ENCODE results near the gene TPX2. TPM values are rescaled to one million over a fixed set of nuclear protein-coding genes. Genes with fewer than 3 reads are reported as not detected.
A peak's percentile ranks its signal among the peaks of the same experiment; 100 is the strongest.

TPX2 gene
- total RNA-seq, 5 donors from 2014 or later (not counting 1 experiment from before 2014, with no cell fraction given) = 0.99 to 3.0 (median 1.4) TPM

DNA sequence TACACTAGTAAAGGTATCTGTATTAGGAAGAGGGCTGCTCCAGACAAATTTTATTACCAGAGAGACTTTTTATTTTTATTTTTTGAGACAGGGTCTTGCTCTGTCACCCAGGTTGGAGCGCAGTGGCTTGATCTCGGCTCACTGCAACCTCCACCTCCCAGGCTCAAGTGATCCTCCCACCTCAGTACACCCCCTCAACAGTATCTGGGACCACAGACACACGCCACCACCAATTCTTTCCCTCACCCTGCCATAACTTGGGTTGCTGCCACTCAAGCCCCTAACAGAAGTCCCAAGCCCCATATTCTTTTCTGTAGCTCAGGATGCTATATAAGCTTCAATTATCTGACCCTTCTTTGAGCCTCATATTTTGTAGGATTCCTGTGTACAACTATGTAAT is 23.3 kb upstream of the TPX2 start:
- no peaks in the 10 kb centered on the region for H3K9me3 Mint-ChIP-seq
- Histone ChIP-seq H3K27ac (ENCODE audit: low read length) (no peak overlapping the region), H3K4me1 (ENCODE audit: control insufficient read depth in 1 of 2, extremely low read depth in 1 of 2, insufficient read depth in 2 of 2, low read length in 2 of 2) (peaks cover 33 to 61% of the 10 kb centered on the region in 2 experiments), H3K27me3 (replicated peaks in 1 of 2; ENCODE audit: control insufficient read depth in 2 of 2, extremely low read depth in 1 of 2, insufficient read depth in 2 of 2, low read length in 1 of 2) (no peaks in the 10 kb centered on the region), H3K9me3 (no peaks in the 10 kb centered on the region), H3K36me3 (ENCODE audit: control insufficient read depth in 2 of 2, extremely low read depth in 1 of 2, insufficient read depth in 1 of 2, low read length in 1 of 2) (peaks cover 0 to 41% of the 10 kb centered on the region in 2 donors), H3K4me3 (ENCODE audit: control insufficient read depth in 1 of 2, extremely low read depth in 1 of 2, low read length in 1 of 2) (no peak overlapping the region)
- peaks cover 32% of the 10 kb centered on the region for H3K36me3 Mint-ChIP-seq
- DNase-seq (no peak), ATAC-seq (replicated peaks in 1 of 4) (no peak)
- H3K27ac Mint-ChIP-seq = peak overlapping the region; percentile 87 to 92
- no peaks in the 10 kb centered on the region for H3K27me3 Mint-ChIP-seq
- peak overlapping the region in 1 of 3 donors; percentile 15 for H3K4me3 Mint-ChIP-seq
- POLR2A ChIA-PET = interaction anchor here (0.6 kb wide), 3 partner anchors 25 to 89 kb away, joined by 3 to 6 read pairs (median 4); no protein-coding TSS in a partner anchor
- CTCF ChIA-PET = interaction anchor here (0.6 to 9.4 kb wide), 5 partner anchors 8 to 79 kb away, joined by 3 to 282 read pairs (median 6); no protein-coding TSS in a partner anchor
- peaks cover 92 to 99% (median 97%) of the 10 kb centered on the region in 3 donors for H3K4me1 Mint-ChIP-seq
- WGBS (ENCODE audit: insufficient coverage) = 24% methylated on average over 3 of the region's 3 CpGs

- WGBS (ENCODE audit: insufficient coverage) = no CpG with 5 or more reads among the region's 1 CpG
- no peaks in the 10 kb centered on the region for H3K27me3 Mint-ChIP-seq
Observed at GRCh38 chr20:31716351-31716750, 22.7 kb upstream of the TPX2 start.

GRCh38 chr20:31716818-31717477 is 22.1 kb upstream of the TPX2 start:
- no CpG with 5 or more reads among the region's 5 CpGs for WGBS (ENCODE audit: insufficient coverage)
- Mint-ChIP-seq H3K27ac (peak overlapping the region; percentile 87 to 92), H3K36me3 (peaks cover 32% of the 10 kb centered on the region), H3K4me3 (peak overlapping the region in 2 of 3 donors; percentile 50 to 66), H3K9me3 (no peaks in the 10 kb centered on the region), H3K4me1 (peaks cover 92 to 99% (median 97%) of the 10 kb centered on the region in 3 donors), H3K27me3 (no peaks in the 10 kb centered on the region)
- H3K36me3 ChIP-seq (ENCODE audit: control insufficient read depth in 2 of 2, extremely low read depth in 1 of 2, insufficient read depth in 1 of 2, low read length in 1 of 2) = peaks cover 0 to 30% of the 10 kb centered on the region in 2 donors
- ChIA-PET CTCF (interaction anchor here (1.0 to 9.4 kb wide), 5 partner anchors 10 to 55 kb away, joined by 3 to 282 read pairs (median 3); no protein-coding TSS in a partner anchor), POLR2A (no interaction called here)
- peaks cover 42 to 71% of the 10 kb centered on the region in 2 experiments for H3K4me1 ChIP-seq (ENCODE audit: control insufficient read depth in 1 of 2, extremely low read depth in 1 of 2, insufficient read depth in 2 of 2, low read length in 2 of 2)
- no peak overlapping the region for H3K4me3 ChIP-seq (ENCODE audit: control insufficient read depth in 1 of 2, extremely low read depth in 1 of 2, low read length in 1 of 2)
- no peaks in the 10 kb centered on the region for H3K27me3 ChIP-seq (replicated peaks in 1 of 2; ENCODE audit: control insufficient read depth in 2 of 2, extremely low read depth in 1 of 2, insufficient read depth in 2 of 2, low read length in 1 of 2)
- ATAC-seq (replicated peaks in 1 of 4) = no peak
- no peaks in the 10 kb centered on the region for H3K9me3 ChIP-seq
- DNase-seq = no peak
- peak overlapping the region; percentile 64 for H3K27ac ChIP-seq (ENCODE audit: low read length)

More at GRCh38 chr20:31716351-31716750, 22.7 kb upstream of the TPX2 start:
- peak overlapping the region; percentile 87 to 92 for H3K27ac Mint-ChIP-seq
- H3K4me3 Mint-ChIP-seq = peak overlapping the region in 1 of 3 donors; percentile 66
- H3K36me3 Mint-ChIP-seq = peaks cover 32% of the 10 kb centered on the region
- no peaks in the 10 kb centered on the region for H3K27me3 ChIP-seq (replicated peaks in 1 of 2; ENCODE audit: control insufficient read depth in 2 of 2, extremely low read depth in 1 of 2, insufficient read depth in 2 of 2, low read length in 1 of 2)
- POLR2A ChIA-PET = interaction anchor here (0.6 kb wide), 2 partner anchors 26 to 90 kb away, joined by 3 to 4 read pairs; no protein-coding TSS in a partner anchor
- peaks cover 37 to 65% of the 10 kb centered on the region in 2 experiments for H3K4me1 ChIP-seq (ENCODE audit: control insufficient read depth in 1 of 2, extremely low read depth in 1 of 2, insufficient read depth in 2 of 2, low read length in 2 of 2)
- peaks cover 92 to 99% (median 97%) of the 10 kb centered on the region in 3 donors for H3K4me1 Mint-ChIP-seq
- peak overlapping the region; percentile 64 for H3K27ac ChIP-seq (ENCODE audit: low read length)
- no peak overlapping the region for H3K4me3 ChIP-seq (ENCODE audit: control insufficient read depth in 1 of 2, extremely low read depth in 1 of 2, low read length in 1 of 2)
- H3K9me3 ChIP-seq = no peaks in the 10 kb centered on the region
- no peaks in the 10 kb centered on the region for H3K9me3 Mint-ChIP-seq
- CTCF ChIA-PET = interaction anchor here (0.6 to 9.4 kb wide), 4 partner anchors 9 to 79 kb away, joined by 3 to 282 read pairs (median 5); no protein-coding TSS in a partner anchor
- H3K36me3 ChIP-seq (ENCODE audit: control insufficient read depth in 2 of 2, extremely low read depth in 1 of 2, insufficient read depth in 1 of 2, low read length in 1 of 2) = peaks cover 0 to 35% of the 10 kb centered on the region in 2 donors
- DNase-seq = no peak
- no peak for ATAC-seq (replicated peaks in 1 of 4)

- peaks cover 89 to 97% (median 93%) of the 10 kb centered on the region in 3 donors for H3K4me1 Mint-ChIP-seq
- H3K27me3 Mint-ChIP-seq = no peaks in the 10 kb centered on the region
- Histone ChIP-seq H3K36me3 (ENCODE audit: control insufficient read depth in 2 of 2, extremely low read depth in 1 of 2, insufficient read depth in 1 of 2, low read length in 1 of 2) (peaks cover 0 to 25% of the 10 kb centered on the region in 2 donors), H3K9me3 (no peaks in the 10 kb centered on the region), H3K4me1 (ENCODE audit: control insufficient read depth in 1 of 2, extremely low read depth in 1 of 2, insufficient read depth in 2 of 2, low read length in 2 of 2) (peaks cover 44 to 69% of the 10 kb centered on the region in 2 experiments), H3K4me3 (ENCODE audit: control insufficient read depth in 1 of 2, extremely low read depth in 1 of 2, low read length in 1 of 2) (no peak overlapping the region), H3K27ac (ENCODE audit: low read length) (peak overlapping the region; percentile 64), H3K27me3 (replicated peaks in 1 of 2; ENCODE audit: control insufficient read depth in 2 of 2, extremely low read depth in 1 of 2, insufficient read depth in 2 of 2, low read length in 1 of 2) (no peaks in the 10 kb centered on the region)
- ChIA-PET POLR2A (no interaction called here), CTCF (interaction anchor here (0.6 to 9.4 kb wide), 7 partner anchors 9 to 491 kb away, joined by 3 to 282 read pairs (median 4); no protein-coding TSS in a partner anchor)
- peak overlapping the region; percentile 49 to 66 (median 50) for H3K4me3 Mint-ChIP-seq
- 50% methylated on average over 3 of the region's 6 CpGs for WGBS (ENCODE audit: insufficient coverage)
- ATAC-seq (replicated peaks in 1 of 4) (peak in 2 of 4 experiments; percentile 11 to 54), DNase-seq (peak in 1 of 35 experiments; percentile 73)
- H3K27ac Mint-ChIP-seq = peak overlapping the region; percentile 87 to 92
- no peaks in the 10 kb centered on the region for H3K9me3 Mint-ChIP-seq
- peaks cover 30% of the 10 kb centered on the region for H3K36me3 Mint-ChIP-seq
Observed at GRCh38 chr20:31717478-31718201, 21.4 kb upstream of the TPX2 start.

DNA sequence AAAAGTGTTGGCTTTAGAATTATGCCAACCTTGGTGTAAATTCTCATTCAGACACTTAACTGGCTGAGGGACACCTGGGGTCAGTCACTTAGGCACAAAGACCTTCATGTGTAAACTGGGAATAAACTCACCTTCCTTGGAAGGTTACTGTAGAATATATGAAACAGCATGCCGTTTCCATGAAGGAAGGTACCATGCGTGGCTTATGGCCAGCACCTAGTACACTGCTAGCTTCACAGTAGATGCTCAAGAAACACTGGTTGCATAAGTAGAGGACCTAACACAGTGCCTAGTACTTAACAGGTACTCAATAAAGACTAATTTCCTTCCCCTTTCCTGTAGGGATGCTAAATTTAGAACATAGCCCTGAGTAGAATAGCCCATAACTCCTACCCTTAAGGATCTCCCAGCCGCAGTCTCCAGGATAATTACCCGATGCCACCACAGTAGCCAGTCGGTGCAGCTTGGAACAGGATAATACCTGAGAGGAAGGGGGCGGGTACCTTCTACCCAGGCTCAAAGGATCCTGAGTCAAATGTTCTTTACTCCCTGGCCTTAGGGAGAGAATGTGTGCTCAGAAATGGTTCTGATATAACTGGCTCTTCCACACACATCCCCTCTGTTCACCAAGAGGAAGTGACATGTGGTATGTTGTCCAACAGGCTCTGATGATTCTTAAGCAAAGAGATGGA is 20.0 kb upstream of the TPX2 start:
- Mint-ChIP-seq H3K4me1 (peaks cover 76 to 83% (median 82%) of the 10 kb centered on the region in 3 donors), H3K27ac (peak overlapping the region; percentile 95 to 96), H3K36me3 (peaks cover 17% of the 10 kb centered on the region), H3K4me3 (peak overlapping the region; percentile 48 to 96 (median 92)), H3K9me3 (no peaks in the 10 kb centered on the region), H3K27me3 (no peaks in the 10 kb centered on the region)
- POLR2A ChIA-PET = no interaction called here
- Histone ChIP-seq H3K36me3 (ENCODE audit: control insufficient read depth in 2 of 2, extremely low read depth in 1 of 2, insufficient read depth in 1 of 2, low read length in 1 of 2) (peaks cover 0 to 14% of the 10 kb centered on the region in 2 donors), H3K4me1 (ENCODE audit: control insufficient read depth in 1 of 2, extremely low read depth in 1 of 2, insufficient read depth in 2 of 2, low read length in 2 of 2) (peaks cover 44 to 64% of the 10 kb centered on the region in 2 experiments), H3K4me3 (ENCODE audit: control insufficient read depth in 1 of 2, extremely low read depth in 1 of 2, low read length in 1 of 2) (peak overlapping the region in 1 of 2 donors; percentile 83), H3K9me3 (no peaks in the 10 kb centered on the region), H3K27me3 (replicated peaks in 1 of 2; ENCODE audit: control insufficient read depth in 2 of 2, extremely low read depth in 1 of 2, insufficient read depth in 2 of 2, low read length in 1 of 2) (no peaks in the 10 kb centered on the region), H3K27ac (ENCODE audit: low read length) (peak overlapping the region; percentile 47)
- ATAC-seq (replicated peaks in 1 of 4) = no peak
- CTCF ChIA-PET = interaction anchor here (0.6 to 9.4 kb wide), 6 partner anchors 9 to 159 kb away, joined by 3 to 282 read pairs (median 4); no protein-coding TSS in a partner anchor
- no CpG with 5 or more reads among the region's 6 CpGs for WGBS (ENCODE audit: insufficient coverage)
- DNase-seq = no peak

Measured in T-cell (primary cell).